AML-193 (cell line): ENCODE data around the gene P2RY11.

Experiments
- DNase-seq, 2 experiments: peaks; one replicate each; lab custom pipeline; 2025; lab: John Stamatoyannopoulos, UW

Gene P2RY11

GRCh38 chr19:10113964-10114650, 2.6 kb downstream of the P2RY11 start:
- DNase-seq, result no peak

- DNase-seq, result no peak
Measured at GRCh38 chr19:10114651-10115391, 3.3 kb downstream of the P2RY11 start.

GRCh38 chr19:10115392-10116084, 4.0 kb downstream of the P2RY11 start:
- DNase-seq, result no peak

- DNase-seq, result no peak
Measured at GRCh38 chr19:10116085-10116865, 4.8 kb downstream of the P2RY11 start.

- no peak for DNase-seq
Measured at GRCh38 chr19:10116866-10117616, 5.5 kb downstream of the P2RY11 start.

- no peak for DNase-seq
Measured at GRCh38 chr19:10118960-10119359, 7.5 kb downstream of the P2RY11 start.

GRCh38 chr19:10120538-10121189, 9.2 kb downstream of the P2RY11 start:
- DNase-seq, result no peak

GRCh38 chr19:10122045-10122444, 10.6 kb downstream of the P2RY11 start:
- no peak for DNase-seq

- no peak for DNase-seq
Measured at GRCh38 chr19:10124429-10124828, 12.9 kb downstream of the P2RY11 start.

- no peak for DNase-seq
Measured at GRCh38 chr19:10126213-10126639, 14.7 kb downstream of the P2RY11 start.

- no peak for DNase-seq
Measured at GRCh38 chr19:10132905-10133304, 21.4 kb downstream of the P2RY11 start.

- DNase-seq, result no peak
Measured at GRCh38 chr19:10133596-10133995, 22.1 kb downstream of the P2RY11 start.

GRCh38 chr19:10134040-10134439, 22.5 kb downstream of the P2RY11 start:
- no peak for DNase-seq

GRCh38 chr19:10135551-10136334, 24.2 kb downstream of the P2RY11 start:
- DNase-seq, result no peak

- DNase-seq, result no peak
Measured at GRCh38 chr19:10136936-10137335, 25.4 kb downstream of the P2RY11 start.

GRCh38 chr19:10137751-10138682, 26.5 kb downstream of the P2RY11 start:
- no peak for DNase-seq

- DNase-seq, result no peak
Measured at GRCh38 chr19:10138879-10139795, 27.6 kb downstream of the P2RY11 start.

- DNase-seq, result no peak
Measured at GRCh38 chr19:10139952-10140351, 28.5 kb downstream of the P2RY11 start.
